GM18870 (cell line): ENCODE results near the gene IQGAP3.

Experiments
- ATAC-seq: cut with Tn5 transposase; IDR thresholded peaks from one replicate; pipeline ENCODE4 v1.9.1; 2021; ENCODE audit warnings: moderate library complexity; ENCODE audit not compliant: unreplicated experiment

Gene IQGAP3

GRCh38 chr1:156544592-156545102 is 27.7 kb downstream of the IQGAP3 start:
- ATAC-seq, result no peak

GRCh38 chr1:156543066-156543465 is 29.3 kb downstream of the IQGAP3 start:
- ATAC-seq, result no peak

DNA sequence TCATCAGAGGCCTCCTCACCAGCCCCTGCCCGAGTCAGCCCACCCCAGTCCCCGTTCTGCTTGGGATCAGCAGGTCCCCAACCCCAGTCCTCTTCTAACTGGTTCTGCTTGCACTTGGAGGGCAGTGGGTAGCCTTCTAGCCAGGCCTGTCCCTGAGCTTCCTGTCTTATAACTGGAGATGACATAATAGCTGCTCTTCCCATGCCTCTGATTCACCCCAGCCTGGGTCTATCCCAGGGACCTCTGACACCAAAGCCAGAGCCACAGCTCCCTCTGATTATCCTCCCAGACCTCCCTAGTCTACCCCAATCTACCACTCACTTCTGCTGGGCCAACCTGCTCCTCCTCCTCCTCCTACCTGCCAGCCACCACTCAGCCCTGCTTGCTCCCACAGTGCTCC is 31.4 kb downstream of the IQGAP3 start:
- no peak for ATAC-seq

- no peak for ATAC-seq
Observed at GRCh38 chr1:156539818-156540355, 32.5 kb downstream of the IQGAP3 start.

DNA sequence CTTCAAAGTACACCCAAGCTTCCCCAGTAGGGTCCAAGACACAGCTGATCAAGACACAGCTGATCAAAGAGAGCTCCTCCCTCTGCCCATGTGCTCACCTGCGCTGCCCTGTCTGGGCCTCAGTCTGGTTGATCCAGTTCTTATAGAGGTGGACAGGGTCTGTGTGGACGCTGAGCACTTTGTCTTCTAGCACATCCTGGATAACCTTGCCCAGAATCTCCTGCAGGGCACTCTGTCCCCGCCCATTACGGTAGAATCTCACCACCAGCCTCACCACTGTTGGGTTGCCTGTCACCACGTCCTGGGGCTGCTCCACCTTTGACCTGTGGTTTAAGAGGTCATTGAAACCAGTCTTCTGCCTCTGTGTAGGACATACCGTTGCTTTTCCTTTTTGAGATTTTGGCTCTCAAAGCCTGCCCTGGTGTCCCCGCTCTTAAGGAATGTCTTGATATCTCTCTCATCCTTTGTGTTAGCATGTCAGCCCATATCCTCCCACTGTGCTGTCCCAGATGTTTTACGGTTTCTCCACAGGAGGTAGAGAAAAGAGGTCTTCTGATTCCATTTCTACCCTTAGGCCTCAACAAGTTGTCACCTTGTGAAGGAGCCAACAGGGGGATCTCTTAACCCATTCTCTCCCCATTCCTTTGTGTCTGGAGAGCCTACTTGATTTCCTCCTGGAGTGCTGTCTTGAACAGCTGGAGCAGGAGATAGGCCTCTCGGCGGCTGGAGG is 33.5 kb downstream of the IQGAP3 start:
- no peak for ATAC-seq

DNA sequence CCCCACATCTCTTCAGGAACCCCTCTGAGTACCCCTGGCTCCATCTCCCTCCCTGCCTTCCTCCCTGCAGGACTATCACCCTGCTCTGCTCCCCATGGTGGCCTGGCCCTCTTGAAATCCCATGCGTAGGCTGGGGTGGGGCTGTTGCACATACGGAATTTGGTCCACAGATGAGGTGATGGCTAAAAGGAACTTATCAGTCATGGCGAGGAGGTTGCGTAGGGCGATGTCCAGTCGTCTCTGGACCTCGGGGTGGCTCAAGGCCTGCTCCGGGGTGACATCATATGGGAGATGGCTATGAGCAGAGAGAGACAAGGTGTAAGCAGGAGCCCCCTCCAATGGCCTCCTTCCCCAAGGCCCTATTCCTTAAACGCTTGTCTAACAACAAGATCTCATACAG is 35.3 kb downstream of the IQGAP3 start:
- no peak for ATAC-seq

DNA sequence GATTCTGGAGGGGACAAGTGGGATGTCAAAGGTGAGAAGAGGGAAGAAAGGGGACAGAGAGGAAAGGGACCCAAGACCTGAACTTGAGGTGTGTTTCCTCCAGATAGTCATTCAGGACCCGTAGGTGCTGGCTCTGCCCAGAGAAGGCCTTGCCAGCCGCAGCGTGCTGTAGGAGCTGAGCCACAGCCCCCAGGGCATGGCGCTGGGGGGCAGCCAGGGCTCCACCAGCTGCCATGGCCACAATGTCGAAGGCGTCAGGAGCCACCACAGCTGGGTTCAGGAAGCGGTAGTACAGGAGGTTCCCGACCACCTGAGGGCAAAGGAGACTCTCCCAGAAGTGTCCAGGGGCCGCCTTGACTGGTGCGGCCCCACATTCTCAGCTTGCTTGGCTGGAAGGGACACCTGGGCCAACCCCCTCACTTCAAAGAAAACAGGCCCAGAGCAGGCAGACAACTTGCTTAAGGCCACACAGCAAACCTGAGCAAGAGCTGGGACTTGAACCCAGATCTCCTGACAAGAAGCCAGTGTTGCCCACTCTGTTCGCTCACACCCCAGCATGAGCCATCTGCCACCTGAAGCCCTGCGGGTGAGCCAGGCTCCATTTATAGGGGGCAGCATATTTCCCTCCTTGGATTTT is 37.8 kb downstream of the IQGAP3 start:
- ATAC-seq, result no peak

DNA sequence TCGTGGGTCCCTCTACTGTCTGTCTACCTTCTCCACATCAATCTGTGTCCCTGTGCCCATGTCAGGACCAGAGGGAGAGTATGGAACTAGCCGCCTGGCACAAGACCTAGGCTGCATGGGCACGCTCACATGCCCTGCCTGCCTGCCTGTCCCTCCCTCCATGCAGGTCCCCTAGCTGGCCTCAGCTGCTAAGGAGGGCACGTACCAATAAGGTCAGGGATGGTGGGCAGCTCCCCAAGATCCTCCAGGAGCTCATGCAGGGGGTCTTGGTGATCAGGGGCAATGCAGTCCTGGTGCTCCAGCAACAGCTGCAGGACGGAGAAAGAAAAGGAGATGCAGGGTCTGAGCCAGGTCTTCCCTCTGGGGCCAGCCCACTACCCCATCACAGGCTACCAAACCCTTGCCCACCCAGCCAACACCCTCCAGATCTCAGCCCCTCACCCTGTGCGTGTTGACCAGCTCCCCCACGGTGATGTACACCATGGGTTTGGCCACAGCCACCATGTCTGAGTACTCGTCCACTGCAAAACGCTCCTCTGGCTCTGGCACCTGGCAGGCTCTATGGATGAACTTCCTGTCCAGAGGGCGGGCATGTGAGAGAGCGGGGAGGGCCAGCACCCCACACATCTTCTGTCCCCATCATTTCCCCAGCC is 38.7 kb downstream of the IQGAP3 start:
- ATAC-seq, result no peak

DNA sequence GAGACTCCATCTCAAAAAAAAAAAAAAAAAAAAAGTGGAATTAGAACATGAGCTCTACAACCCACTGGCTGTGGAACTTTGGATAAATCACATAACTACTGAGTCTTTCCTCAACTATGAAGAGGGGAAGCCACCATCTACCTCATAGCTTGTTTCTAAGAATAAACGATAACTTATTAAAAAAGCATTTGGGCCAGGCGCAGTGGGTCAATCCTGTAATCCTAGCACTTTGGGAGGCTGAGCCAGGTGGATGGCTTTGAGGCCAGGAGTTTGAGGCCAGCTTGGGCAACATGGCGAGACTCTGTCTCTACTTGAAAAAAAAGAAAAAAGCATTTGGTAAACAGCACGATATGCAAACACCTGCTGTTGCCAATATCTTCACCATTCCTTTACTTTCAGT is 40.0 kb downstream of the IQGAP3 start:
- ATAC-seq, result no peak

DNA sequence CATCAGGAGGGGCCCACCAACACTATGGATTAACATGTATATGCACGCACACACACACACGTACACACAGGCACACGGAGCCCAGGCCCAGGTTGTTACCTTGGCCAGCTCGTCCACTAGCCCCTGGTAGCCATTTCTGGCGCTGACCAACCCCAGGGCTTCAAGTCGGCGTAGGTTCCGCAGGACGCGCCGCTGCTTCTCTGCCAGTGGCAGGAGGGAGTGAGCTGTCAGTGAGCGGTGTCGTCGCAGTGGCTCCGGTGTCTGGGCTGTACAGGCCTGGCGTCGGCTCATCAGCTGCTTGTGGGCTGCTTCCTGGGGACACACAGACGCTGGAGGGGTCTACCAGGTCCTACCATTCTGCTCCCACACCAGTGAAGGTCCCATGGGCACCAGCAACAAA is 42.4 kb downstream of the IQGAP3 start:
- ATAC-seq, result no peak

DNA sequence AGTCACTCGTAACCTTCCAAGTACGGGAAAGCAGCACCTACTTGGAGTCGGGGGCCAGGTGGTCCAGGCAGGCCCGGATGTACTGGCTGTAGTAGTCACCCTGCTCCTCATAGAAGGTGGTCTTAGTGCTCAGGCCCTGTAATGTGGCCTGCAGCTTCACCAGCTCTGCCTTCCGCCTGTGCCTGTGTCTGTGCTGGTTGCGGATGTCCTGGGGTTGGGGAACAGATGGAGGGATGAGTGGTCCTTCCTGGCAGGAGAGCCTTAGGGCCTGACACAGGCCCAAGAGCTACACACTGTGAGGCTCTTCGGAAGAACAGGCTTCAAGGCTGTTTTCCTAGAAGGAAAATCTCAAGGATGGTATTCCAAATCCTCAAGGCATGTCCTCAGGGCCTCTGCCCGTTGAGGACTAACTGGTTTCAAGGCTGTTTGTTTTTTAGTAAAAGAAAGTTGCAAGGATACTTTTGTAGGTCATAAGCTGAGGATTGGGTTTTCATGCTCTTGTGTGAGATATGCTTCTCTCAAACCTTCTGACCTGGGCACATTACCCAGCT is 43.4 kb downstream of the IQGAP3 start:
- no peak for ATAC-seq

DNA sequence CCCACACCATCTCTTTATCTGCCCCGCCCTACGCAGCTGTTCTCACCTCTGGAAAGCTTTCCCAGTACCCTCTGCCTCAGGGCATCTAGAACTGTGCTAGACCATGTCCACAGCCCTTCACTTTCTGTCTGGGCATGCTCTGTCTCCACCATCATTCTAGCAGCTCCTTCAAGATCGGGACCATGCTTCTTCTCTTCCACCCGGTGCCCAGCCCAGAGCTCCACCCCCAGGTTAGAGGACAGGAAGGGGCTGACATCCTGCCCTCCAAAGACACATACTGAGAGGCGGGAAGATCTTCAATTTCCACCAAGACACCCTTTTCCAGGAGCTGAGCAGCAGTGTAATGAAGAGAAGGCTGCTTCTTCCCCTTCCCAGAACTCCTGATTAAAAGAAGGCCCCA is 44.1 kb downstream of the IQGAP3 start:
- ATAC-seq, result no peak

GRCh38 chr1:156527584-156527983 is 44.8 kb downstream of the IQGAP3 start:
- ATAC-seq, result no peak

DNA sequence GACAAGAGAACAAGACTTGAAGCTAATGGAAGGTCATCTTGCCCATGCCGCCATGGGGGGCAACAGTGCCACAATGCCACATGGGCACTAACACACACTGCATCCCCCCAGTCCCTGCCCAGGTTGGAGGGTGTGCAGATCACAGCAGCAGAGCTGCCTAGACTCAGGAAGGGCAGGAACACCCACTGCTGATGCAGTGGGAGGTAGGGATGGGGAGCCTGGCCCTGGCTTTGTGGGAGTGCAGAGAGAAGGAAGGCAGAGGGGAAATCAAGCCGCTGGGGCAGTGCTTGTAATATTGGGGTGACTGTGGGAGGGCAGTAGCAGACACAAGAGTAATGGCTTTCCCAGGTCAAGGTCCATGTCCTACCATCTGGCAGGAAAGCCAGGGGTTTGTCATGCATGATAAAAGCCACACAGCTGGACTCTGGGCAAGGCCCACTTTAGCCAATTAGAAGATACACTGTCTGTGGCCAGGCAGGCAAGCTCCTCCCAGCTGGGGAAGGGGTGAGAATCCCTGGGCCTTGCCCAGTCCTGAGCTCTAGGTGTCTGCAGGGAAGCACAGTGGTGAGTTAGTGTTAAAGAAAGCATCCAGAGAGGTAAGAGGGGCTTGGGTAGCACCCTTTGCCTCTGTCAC is 46.4 kb downstream of the IQGAP3 start:
- no peak for ATAC-seq

DNA sequence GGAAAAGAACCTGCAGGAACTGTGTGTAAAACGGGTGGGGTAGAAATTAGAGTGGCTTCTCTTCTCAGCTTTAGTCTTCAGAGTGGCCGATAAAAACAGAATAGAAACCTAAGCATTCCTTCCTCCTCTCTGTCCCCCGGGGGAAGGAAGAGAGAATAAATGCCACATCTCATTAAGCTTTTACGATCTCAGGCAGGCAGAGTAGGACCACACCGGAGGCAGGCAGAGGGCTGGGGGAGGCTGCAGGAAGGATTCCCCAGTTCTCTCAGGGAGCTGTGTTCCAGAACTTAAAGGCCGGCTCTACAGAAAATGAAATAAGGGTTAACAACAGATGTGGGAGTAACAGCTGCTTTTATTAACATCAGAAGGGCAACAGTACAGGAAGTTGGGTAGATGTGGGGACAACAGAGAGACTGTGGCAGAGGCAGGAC is 47.3 kb downstream of the IQGAP3 start:
- ATAC-seq, result no peak

- ATAC-seq, result no peak
Observed at GRCh38 chr1:156524481-156524869, 47.9 kb downstream of the IQGAP3 start.

DNA sequence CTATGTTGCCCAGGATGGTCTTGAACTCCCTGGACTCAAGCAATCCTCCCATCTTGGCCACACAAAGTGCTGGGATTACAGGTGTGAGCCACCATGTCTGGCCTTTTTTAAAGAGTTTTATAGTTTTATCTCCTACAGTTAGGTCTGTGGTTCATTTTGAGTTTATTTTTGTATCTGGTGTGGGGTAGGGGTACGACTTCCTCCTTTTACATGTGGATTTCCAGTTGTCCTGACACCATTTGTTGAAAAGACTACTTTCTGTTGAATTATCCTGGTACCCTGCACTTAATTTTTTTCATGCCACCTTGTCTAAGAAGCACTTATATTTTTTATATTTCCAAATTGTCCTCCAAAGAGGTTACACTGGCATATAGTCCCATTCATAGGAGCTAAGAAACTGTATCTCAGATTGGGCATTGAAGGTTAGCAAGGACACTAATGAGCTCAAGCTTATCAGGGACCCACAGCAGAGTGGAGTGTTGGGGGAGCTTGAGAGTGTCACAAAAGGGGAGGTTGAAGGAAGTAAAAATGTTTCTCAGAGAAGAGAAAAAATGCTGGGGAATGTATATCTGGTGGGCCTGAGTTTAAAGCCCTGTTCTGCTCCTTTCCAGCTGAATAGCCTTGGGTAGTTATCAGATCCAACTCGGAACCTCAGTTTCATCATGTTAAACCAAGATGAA is 48.4 kb downstream of the IQGAP3 start:
- ATAC-seq, result no peak

DNA sequence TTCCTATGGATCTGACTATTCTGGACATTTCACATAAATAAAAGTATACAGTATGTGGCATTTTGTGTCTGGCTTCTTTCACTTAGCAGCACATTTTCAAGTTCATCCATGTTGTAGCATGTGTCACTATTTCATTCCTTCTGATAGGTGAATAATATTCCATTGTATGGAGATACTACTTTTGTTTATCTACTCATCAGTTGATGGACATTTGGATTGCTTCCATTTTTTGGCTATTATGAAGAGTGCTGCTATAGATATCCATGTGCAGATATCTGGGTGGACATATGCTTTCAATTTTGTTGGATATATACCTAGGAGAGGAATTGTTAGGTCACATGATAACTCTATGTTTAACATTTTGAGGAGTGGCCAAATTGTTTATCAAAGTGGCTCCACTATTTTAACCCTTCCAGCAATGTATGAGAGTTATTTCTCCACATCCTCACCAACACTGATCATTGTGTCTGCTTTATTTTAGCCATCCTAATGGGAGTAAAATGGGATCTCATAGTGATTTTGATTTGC is 49.9 kb downstream of the IQGAP3 start:
- ATAC-seq, result no peak

- no peak for ATAC-seq
Observed at GRCh38 chr1:156517748-156518147, 54.6 kb downstream of the IQGAP3 start.

DNA sequence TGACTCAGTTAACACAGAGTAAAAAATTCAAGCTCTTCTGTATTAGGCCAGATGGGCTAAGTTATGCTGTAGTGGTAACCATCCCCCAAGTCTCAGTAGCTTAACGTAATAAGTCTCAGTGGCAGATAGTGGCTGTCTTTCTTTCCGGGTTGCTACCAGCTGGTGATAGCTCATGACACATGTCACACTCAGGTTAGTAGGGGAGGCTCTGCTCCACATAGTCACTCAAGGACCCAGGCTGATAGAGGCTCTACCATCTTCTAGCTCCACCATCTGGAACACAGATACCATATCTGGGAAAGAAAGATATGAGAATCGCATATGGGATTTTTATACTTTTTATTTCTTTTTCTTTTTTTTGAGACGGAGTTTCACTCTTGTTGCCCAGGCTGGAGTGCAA is 55.5 kb downstream of the IQGAP3 start:
- no peak for ATAC-seq
